HL-60 (cell line): ENCODE data around the gene ADPRS.

Experiments
- CTCF ChIP-seq: IDR thresholded peaks from one replicate; pipeline ENCODE4 v1.5.1; 2011; ENCODE audit warnings: low read length, control low read depth, inconsistent platforms; ENCODE audit not compliant: insufficient read depth
- GABPA ChIP-seq: IDR thresholded peaks from 2 replicates; pipeline ENCODE4 v1.6.1; 2012; ENCODE audit warnings: low read depth
- POLR2AphosphoS5 ChIP-seq: IDR thresholded peaks from 2 replicates; pipeline ENCODE4 v1.6.1; 2012; ENCODE audit warnings: low read depth

DNA sequence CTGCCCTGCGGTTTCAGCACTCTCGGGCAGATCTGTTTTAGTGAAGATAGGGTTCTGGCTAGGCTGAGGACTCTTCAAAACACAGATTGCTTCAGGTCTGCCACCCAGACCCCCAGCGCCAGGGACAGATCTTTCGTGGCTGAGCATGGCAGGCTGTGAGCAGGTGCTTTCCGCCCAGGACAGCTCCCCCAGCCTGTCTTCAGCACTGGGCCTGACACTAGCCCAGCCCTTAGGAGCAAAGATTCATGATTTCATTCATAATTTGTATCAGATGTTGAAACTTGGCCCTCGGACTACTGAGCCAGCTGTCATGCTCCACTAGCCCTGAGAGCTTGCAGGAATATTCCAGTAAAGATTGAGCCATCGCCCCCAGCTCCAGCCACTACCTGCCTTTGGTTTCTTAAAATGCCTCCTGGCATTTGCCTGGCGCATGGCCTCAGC lies 5.9 kb downstream of the ADPRS start:
- TF ChIP-seq CTCF, result no peak
- TF ChIP-seq POLR2AphosphoS5, result no peak
- no peak for TF ChIP-seq GABPA
